Mesenchymal stem cell (in vitro differentiated cells and primary cell): ENCODE measurements around the gene ARGLU1.

Experiments used
- DNase-seq: peaks from one replicate; pipeline ENCODE4 v3.0.0-alpha.2; 2013
- H2AFZ ChIP-seq: one replicate; pipeline ENCODE4 v1.6.1; 2013; ENCODE audit warnings: low read depth, mild to moderate bottlenecking, control low read depth, inconsistent platforms, low read length, moderate library complexity
- H2AK5ac ChIP-seq: 2 replicates; pipeline ENCODE4 v1.6.1; 2013; ENCODE audit warnings: low read length, moderate library complexity, mild to moderate bottlenecking, inconsistent platforms; ENCODE audit not compliant: severe bottlenecking
- H2BK120ac ChIP-seq: one replicate; pipeline ENCODE4 v1.6.1; 2013; ENCODE audit warnings: low read depth, mild to moderate bottlenecking, inconsistent platforms, low read length, moderate library complexity
- H2BK12ac ChIP-seq, 2 experiments: one replicate each; pipeline ENCODE4 v1.6.1; 2013; ENCODE audit warnings: inconsistent platforms in 2 of 2, low read length in 2 of 2, mild to moderate bottlenecking in 2 of 2, moderate library complexity in 2 of 2, control low read depth in 1 of 2
- H2BK15ac ChIP-seq: one replicate; pipeline ENCODE4 v1.6.1; 2013; ENCODE audit warnings: mild to moderate bottlenecking, low read depth, inconsistent platforms; ENCODE audit not compliant: poor library complexity, severe bottlenecking
- H2BK5ac ChIP-seq: 2 replicates; pipeline ENCODE4 v1.6.1; 2013; ENCODE audit warnings: low read depth, mild to moderate bottlenecking, low read length, control low read depth, inconsistent platforms; ENCODE audit not compliant: poor library complexity, severe bottlenecking
- H3K14ac ChIP-seq, 2 experiments: one replicate each; pipeline ENCODE4 v1.6.1; 2013; ENCODE audit warnings: inconsistent platforms in 2 of 2, low read length in 2 of 2, control low read depth in 1 of 2, mild to moderate bottlenecking in 1 of 2, moderate library complexity in 1 of 2
- H3K18ac ChIP-seq, 2 experiments: one replicate each; pipeline ENCODE4 v1.6.1; 2013; ENCODE audit warnings: inconsistent platforms in 2 of 2, low read length in 2 of 2, control low read depth in 1 of 2, low read depth in 1 of 2, mild to moderate bottlenecking in 1 of 2
- H3K23ac ChIP-seq, 2 experiments: one replicate each; pipeline ENCODE4 v1.6.1; 2013; ENCODE audit warnings: inconsistent platforms in 2 of 2, low read length in 2 of 2, mild to moderate bottlenecking in 2 of 2, moderate library complexity in 2 of 2, control low read depth in 1 of 2
- H3K27ac ChIP-seq: 2 replicates; pipeline ENCODE4 v1.5.1; 2013; ENCODE audit warnings: mild to moderate bottlenecking, moderate library complexity, low read length, control low read depth, inconsistent platforms; ENCODE audit not compliant: poor library complexity, severe bottlenecking
- H3K27me3 ChIP-seq, 2 experiments: 2 replicates each; pipeline versions ENCODE4 v1.6.1 to v1.7.0; 2013; ENCODE audit warnings: low read length in 2 of 2, mild to moderate bottlenecking in 2 of 2, moderate library complexity in 2 of 2, control low read depth in 1 of 2, inconsistent platforms in 1 of 2; ENCODE audit not compliant: control insufficient read depth in 1 of 2, insufficient read depth in 1 of 2
- H3K36me3 ChIP-seq, 2 experiments: 2 replicates each; pipeline versions ENCODE4 v1.6.1 to v1.7.0; 2013; ENCODE audit warnings: low read length in 2 of 2, control low read depth in 1 of 2, inconsistent platforms in 1 of 2, low read depth in 1 of 2, mild to moderate bottlenecking in 1 of 2; ENCODE audit not compliant: insufficient read depth in 2 of 2, control insufficient read depth in 1 of 2
- H3K4ac ChIP-seq, 2 experiments: one replicate each; pipeline ENCODE4 v1.6.1; 2013; ENCODE audit warnings: inconsistent platforms in 2 of 2, low read length in 2 of 2, mild to moderate bottlenecking in 2 of 2, moderate library complexity in 2 of 2, control low read depth in 1 of 2, low read depth in 1 of 2
- H3K4me1 ChIP-seq: 2 replicates; pipeline ENCODE4 v1.6.1; 2013; ENCODE audit warnings: low read depth, low read length, control low read depth; ENCODE audit not compliant: control insufficient read depth, insufficient read depth
- H3K4me2 ChIP-seq: 2 replicates; pipeline ENCODE4 v1.6.1; 2013; ENCODE audit warnings: low read length, mild to moderate bottlenecking, inconsistent platforms; ENCODE audit not compliant: poor library complexity, severe bottlenecking
- H3K4me3 ChIP-seq, 2 experiments: 2 replicates each; pipeline versions ENCODE4 v1.5.1 to v1.7.0; 2013; ENCODE audit warnings: low read length in 2 of 2, mild to moderate bottlenecking in 2 of 2, control low read depth in 1 of 2, low read depth in 1 of 2; ENCODE audit not compliant: insufficient read depth in 1 of 2
- H3K79me1 ChIP-seq: replicated peaks from 2 replicates; pipeline ENCODE4 v1.6.1; 2013; ENCODE audit warnings: mild to moderate bottlenecking, control low read depth, low read length, inconsistent platforms; ENCODE audit not compliant: poor library complexity, severe bottlenecking
- H3K9ac ChIP-seq: 2 replicates; pipeline ENCODE4 v1.7.0; 2013; ENCODE audit warnings: mild to moderate bottlenecking, low read length, moderate library complexity
- H3K9me3 ChIP-seq: 2 replicates; pipeline ENCODE4 v1.7.0; 2013; ENCODE audit warnings: mild to moderate bottlenecking, low read length; ENCODE audit not compliant: control insufficient read depth
- H4K8ac ChIP-seq: one replicate; pipeline ENCODE4 v1.6.1; 2013; ENCODE audit warnings: inconsistent platforms, mild to moderate bottlenecking, low read length, moderate library complexity
- H4K91ac ChIP-seq: one replicate; pipeline ENCODE4 v1.6.1; 2013; ENCODE audit warnings: mild to moderate bottlenecking, low read length, inconsistent platforms
- WGBS: methylation state at CpG from one replicate; pipeline ENCODE4 v1.1.7; 2013; ENCODE audit warnings: mixed read lengths; 5-methylcytosine and 5-hydroxymethylcytosine counted together

Gene ARGLU1

DNA sequence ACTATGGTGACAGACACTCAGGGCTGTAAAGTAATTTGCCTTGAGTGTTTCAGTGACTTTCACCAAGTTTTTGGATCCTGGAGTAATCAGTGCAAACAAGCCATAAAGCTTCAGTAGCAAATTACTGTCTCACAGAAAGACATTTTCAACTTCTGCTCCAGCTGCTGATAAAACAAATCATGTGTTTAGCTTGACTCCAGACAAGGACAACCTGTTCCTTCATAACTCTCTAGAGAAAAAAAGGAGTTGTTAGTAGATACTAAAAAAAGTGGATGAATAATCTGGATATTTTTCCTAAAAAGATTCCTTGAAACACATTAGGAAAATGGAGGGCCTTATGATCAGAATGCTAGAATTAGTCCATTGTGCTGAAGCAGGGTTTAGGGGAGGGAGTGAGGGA lies 9.4 kb downstream of the ARGLU1 start:
- no peak overlapping the region for H3K18ac ChIP-seq
- no peak overlapping the region for H2BK120ac ChIP-seq
- H2BK5ac ChIP-seq = no peak overlapping the region
- H2BK12ac ChIP-seq = no peak overlapping the region
- H3K4me1 ChIP-seq = peaks cover 5% of the 10 kb centered on the region
- no peak overlapping the region for H4K8ac ChIP-seq
- no peak overlapping the region for H3K9ac ChIP-seq
- H3K4me2 ChIP-seq = no peak overlapping the region
- H3K4ac ChIP-seq = no peak overlapping the region
- H3K14ac ChIP-seq = no peak overlapping the region
- no peak overlapping the region for H4K91ac ChIP-seq
- H3K23ac ChIP-seq = no peak overlapping the region
- H3K27me3 ChIP-seq = no peaks in the 10 kb centered on the region
- H2AK5ac ChIP-seq = no peak overlapping the region
- H2AFZ ChIP-seq = no peak overlapping the region
- H2BK15ac ChIP-seq = no peak overlapping the region
- no peak overlapping the region for H3K27ac ChIP-seq
- peaks cover 11 to 59% of the 10 kb centered on the region in 2 experiments for H3K36me3 ChIP-seq
- DNase-seq = no peak
- H3K79me1 ChIP-seq = no peaks in the 10 kb centered on the region
- no peak overlapping the region for H3K4me3 ChIP-seq
- H3K9me3 ChIP-seq = no peaks in the 10 kb centered on the region

DNA sequence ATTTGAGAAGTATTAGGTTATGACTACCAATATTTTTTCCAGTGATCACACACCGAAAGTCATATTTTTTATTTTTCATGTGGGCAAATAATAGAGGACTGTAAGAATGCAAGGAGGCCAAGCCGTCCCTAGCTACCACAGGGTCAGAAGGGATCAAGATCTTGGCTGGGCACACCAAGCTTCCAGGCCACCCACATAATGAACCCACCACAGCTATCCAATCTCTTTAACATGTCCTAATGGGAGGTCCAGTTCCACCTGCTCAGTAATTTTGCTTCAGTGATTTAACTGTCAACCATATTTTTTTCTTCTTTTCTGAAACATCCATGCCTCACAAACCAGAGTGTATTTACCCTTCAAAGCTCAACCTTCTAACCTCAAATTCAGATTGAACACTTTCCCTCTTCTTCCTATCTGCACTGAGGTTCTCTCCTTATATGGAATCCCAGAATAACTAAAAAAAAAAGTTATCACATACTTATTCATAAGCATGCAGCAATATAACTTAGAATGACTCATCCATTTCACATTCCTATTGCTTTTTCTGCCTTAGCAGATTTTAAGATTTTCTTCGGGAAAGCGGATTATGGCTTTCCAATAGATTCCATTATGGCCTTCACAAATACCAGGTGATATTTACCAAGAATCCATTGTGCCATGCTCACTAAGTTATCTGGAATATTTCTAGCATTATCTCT lies 12.2 kb downstream of the ARGLU1 start:
- Histone ChIP-seq H4K8ac (no peak overlapping the region), H3K14ac (no peak overlapping the region), H3K27me3 (no peaks in the 10 kb centered on the region), H2AFZ (no peak overlapping the region), H2BK120ac (no peak overlapping the region), H3K9ac (no peak overlapping the region), H3K27ac (peak overlapping the region; percentile 56), H2BK15ac (no peak overlapping the region), H2AK5ac (peak overlapping the region; percentile 97), H3K9me3 (no peaks in the 10 kb centered on the region), H3K4me1 (no peaks in the 10 kb centered on the region), H2BK5ac (no peak overlapping the region), H3K18ac (no peak overlapping the region), H2BK12ac (no peak overlapping the region), H3K4ac (no peak overlapping the region), H3K4me3 (no peak overlapping the region), H3K36me3 (peaks cover 11 to 86% of the 10 kb centered on the region in 2 experiments), H3K79me1 (peaks cover under 1% of the 10 kb centered on the region), H3K23ac (no peak overlapping the region), H4K91ac (no peak overlapping the region), H3K4me2 (no peak overlapping the region)
- no peak for DNase-seq
- 95% methylated on average over 3 of the region's 4 CpGs for WGBS

DNA sequence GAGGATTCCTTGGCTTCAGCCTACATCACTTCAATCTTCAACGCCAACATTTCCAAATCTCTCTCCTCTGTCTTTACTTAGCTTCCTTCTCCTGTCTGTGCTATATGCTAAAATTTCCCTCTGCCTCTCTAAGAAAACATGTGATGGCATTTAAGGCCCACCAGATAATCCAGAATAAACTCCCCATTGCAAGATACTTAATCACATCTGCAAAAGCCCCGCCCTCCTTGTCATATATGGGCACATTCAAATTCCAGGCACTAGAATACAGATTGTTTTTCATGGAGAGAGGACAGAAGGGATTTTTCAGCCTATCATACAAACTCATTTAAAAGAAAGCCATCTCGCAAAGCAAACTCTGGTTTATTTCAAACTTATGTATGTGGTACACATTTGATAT lies 16.2 kb downstream of the ARGLU1 start:
- Histone ChIP-seq H3K9me3 (no peaks in the 10 kb centered on the region), H3K36me3 (peaks cover 11 to 82% of the 10 kb centered on the region in 2 experiments), H2BK120ac (no peak overlapping the region), H3K27me3 (no peaks in the 10 kb centered on the region), H3K4me2 (no peak overlapping the region), H3K4me1 (no peaks in the 10 kb centered on the region), H2AK5ac (no peak overlapping the region), H3K18ac (no peak overlapping the region), H3K4ac (no peak overlapping the region), H4K8ac (no peak overlapping the region), H3K14ac (no peak overlapping the region), H3K9ac (no peak overlapping the region), H3K79me1 (peaks cover 7% of the 10 kb centered on the region), H3K4me3 (no peak overlapping the region), H4K91ac (no peak overlapping the region), H2BK5ac (no peak overlapping the region), H3K23ac (no peak overlapping the region), H2BK15ac (no peak overlapping the region), H3K27ac (no peak overlapping the region), H2BK12ac (no peak overlapping the region), H2AFZ (no peak overlapping the region)
- 100% methylated on average over 2 of the region's 3 CpGs for WGBS
- DNase-seq = no peak

DNA sequence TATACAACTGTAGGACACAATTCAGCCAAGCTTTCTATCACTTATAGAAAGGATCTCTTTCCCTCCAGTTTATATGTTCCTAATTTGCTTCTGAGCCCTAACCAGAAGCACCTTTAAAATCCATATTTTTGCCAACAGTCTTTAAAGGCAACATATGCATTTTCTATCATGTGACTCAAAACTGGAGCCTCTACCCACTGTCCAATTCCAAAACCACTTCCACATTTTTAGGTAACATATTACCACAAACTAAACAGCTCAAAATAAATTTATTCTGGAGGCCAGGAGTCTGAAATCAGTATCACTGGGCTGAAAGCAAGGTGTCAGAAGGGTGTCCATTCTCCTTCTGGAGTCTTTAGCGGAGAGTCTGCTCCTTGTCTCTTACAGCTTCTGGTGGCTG lies 16.6 kb downstream of the ARGLU1 start:
- Histone ChIP-seq H3K9me3 (no peaks in the 10 kb centered on the region), H3K9ac (no peak overlapping the region), H3K14ac (no peak overlapping the region), H2AK5ac (no peak overlapping the region), H3K4ac (no peak overlapping the region), H3K27me3 (no peaks in the 10 kb centered on the region), H3K27ac (no peak overlapping the region), H2BK120ac (no peak overlapping the region), H2BK5ac (no peak overlapping the region), H3K4me3 (no peak overlapping the region), H3K79me1 (peaks cover 7% of the 10 kb centered on the region), H3K23ac (no peak overlapping the region), H2AFZ (no peak overlapping the region), H3K36me3 (peaks cover 11 to 82% of the 10 kb centered on the region in 2 experiments), H3K18ac (no peak overlapping the region), H4K8ac (no peak overlapping the region), H3K4me1 (no peaks in the 10 kb centered on the region), H4K91ac (no peak overlapping the region), H3K4me2 (no peak overlapping the region), H2BK15ac (no peak overlapping the region), H2BK12ac (no peak overlapping the region)
- 97% methylated on average over 1 of the region's 1 CpG for WGBS
- no peak for DNase-seq
